Hematopoietic multipotent progenitor cell treated with erythropoietin and hydrocortisone succinate and interleukin-3 and kit ligand, for 17 days (in vitro differentiated cells): ENCODE results near the gene PRKCD.

Experiments used
- DNase-seq: peaks from one replicate; pipeline ENCODE4 v3.0.0-alpha.2; 2015; ENCODE audit warnings: low spot score

Gene PRKCD

GRCh38 chr3:53160660-53161449 lies at the start of gene PRKCD:
TSS of gene PRKCD (plus strand) at chr3:53161209. CDS start at chr3:53178423, 17,214 bp downstream.
- DNase-seq: peak; percentile 82

- DNase-seq: no peak
These were observed 49.2 kb upstream of the PRKCD start for GRCh38 chr3:53111822-53112221.

- no peak for DNase-seq
These were observed 47.6 kb upstream of the PRKCD start for GRCh38 chr3:53113293-53114010.

- DNase-seq: peak; percentile 88
These were observed 47.0 kb upstream of the PRKCD start for GRCh38 chr3:53114011-53114400.

GRCh38 chr3:53114412-53115074 lies 46.5 kb upstream of the PRKCD start:
- no peak for DNase-seq

- DNase-seq: no peak
These were observed 44.1 kb upstream of the PRKCD start for GRCh38 chr3:53116956-53117355.

GRCh38 chr3:53120336-53120735 lies 40.7 kb upstream of the PRKCD start:
- no peak for DNase-seq

GRCh38 chr3:53122255-53122932 lies 38.6 kb upstream of the PRKCD start:
- DNase-seq: no peak

GRCh38 chr3:53122933-53123305 lies 38.1 kb upstream of the PRKCD start:
- DNase-seq: no peak

- DNase-seq: no peak
These were observed 37.5 kb upstream of the PRKCD start for GRCh38 chr3:53123510-53123909.

GRCh38 chr3:53123953-53124352 lies 37.1 kb upstream of the PRKCD start:
- DNase-seq: no peak

GRCh38 chr3:53126601-53127000 lies 34.4 kb upstream of the PRKCD start:
- no peak for DNase-seq

GRCh38 chr3:53129344-53129743 lies 31.7 kb upstream of the PRKCD start:
- DNase-seq: peak; percentile 72

GRCh38 chr3:53130179-53131061 lies 30.6 kb upstream of the PRKCD start, which contains the start of gene RFT1:
TSS of gene RFT1 (minus strand) at chr3:53130435. CDS start at chr3:53130400, 35 bp downstream.
- DNase-seq: peak; percentile 96

GRCh38 chr3:53131096-53131495 lies 29.9 kb upstream of the PRKCD start:
- DNase-seq: peak; percentile 56

GRCh38 chr3:53132347-53132746 lies 28.7 kb upstream of the PRKCD start:
- DNase-seq: no peak

GRCh38 chr3:53134631-53135232 lies 26.3 kb upstream of the PRKCD start:
- DNase-seq: peak; percentile 68

GRCh38 chr3:53137221-53137620 lies 23.8 kb upstream of the PRKCD start:
- DNase-seq: no peak

- no peak for DNase-seq
These were observed 23.1 kb upstream of the PRKCD start for GRCh38 chr3:53137835-53138446.
